ENCODE data around the gene IKZF1.

Gene IKZF1

DNA sequence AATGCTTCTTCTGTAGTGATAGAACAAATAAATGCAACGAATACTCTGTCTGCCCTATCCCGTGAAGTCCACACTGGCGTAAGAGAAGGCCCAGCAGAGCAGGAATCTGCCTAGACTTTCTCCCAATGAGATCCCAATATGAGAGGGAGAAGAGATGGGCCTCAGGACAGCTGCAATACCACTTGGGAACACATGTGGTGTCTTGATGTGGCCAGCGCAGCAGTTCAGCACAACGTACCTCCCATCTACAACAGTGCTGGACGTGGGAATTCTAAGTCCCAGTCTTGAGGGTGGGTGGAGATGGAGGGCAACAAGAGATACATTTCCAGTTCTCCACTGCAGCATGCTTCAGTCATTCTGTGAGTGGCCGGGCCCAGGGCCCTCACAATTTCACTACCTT, 99.9 kb downstream of the IKZF1 start:
- H3K9me3 ChIP-seq (ENCODE audit: insufficient read depth, low read length): no peaks in the 10 kb centered on the region
- no peaks in the 10 kb centered on the region for H3K36me3 ChIP-seq (ENCODE audit: insufficient read depth, insufficient read length, low read length)
- H3K27me3 ChIP-seq (ENCODE audit: insufficient read depth, insufficient read length): no peaks in the 10 kb centered on the region
- H3K9ac ChIP-seq (ENCODE audit: insufficient read length, low read depth): no peak overlapping the region
- no peak for TF ChIP-seq SUZ12 (IDR thresholded peaks at IDR 0.05; ENCODE audit: extremely low read depth, insufficient read depth, insufficient read length)
- TF ChIP-seq YY1 (IDR thresholded peaks at IDR 0.05; ENCODE audit: insufficient read depth, insufficient read length): no peak
- TF ChIP-seq ZNF274 (IDR thresholded peaks at IDR 0.05; ENCODE audit: low read depth, low read length): no peak
- no peak overlapping the region for H3K4me3 ChIP-seq (ENCODE audit: insufficient read length, low read depth)
- no peak for DNase-seq (ENCODE audit: low read depth, low spot score)
- H3K4me1 ChIP-seq (ENCODE audit: insufficient read depth, insufficient read length): no peaks in the 10 kb centered on the region

DNA sequence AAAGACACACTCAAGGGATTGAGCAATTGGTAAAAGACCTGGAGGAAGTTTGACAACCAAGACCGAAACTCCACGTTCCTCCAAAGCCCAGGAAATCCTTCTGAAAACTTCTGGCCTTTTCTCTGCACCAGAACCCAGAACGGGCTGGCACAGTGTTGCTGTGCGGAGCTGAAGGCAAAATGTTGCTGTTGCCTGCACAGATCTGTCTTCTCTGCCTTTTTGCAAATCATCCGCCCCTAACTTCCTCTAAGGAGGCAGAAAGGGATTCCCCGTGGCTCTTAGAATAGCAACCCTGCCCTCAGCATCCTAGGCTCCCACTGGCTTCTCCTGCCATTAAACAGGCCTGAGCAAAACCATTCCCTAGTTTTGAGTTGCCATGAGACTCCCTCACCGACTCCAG, 100.7 kb downstream of the IKZF1 start:
- H3K36me3 ChIP-seq (ENCODE audit: insufficient read depth, insufficient read length, low read length): no peaks in the 10 kb centered on the region
- TF ChIP-seq SUZ12 (IDR thresholded peaks at IDR 0.05; ENCODE audit: extremely low read depth, insufficient read depth, insufficient read length) (no peak), ZNF274 (IDR thresholded peaks at IDR 0.05; ENCODE audit: low read depth, low read length) (no peak), YY1 (IDR thresholded peaks at IDR 0.05; ENCODE audit: insufficient read depth, insufficient read length) (no peak)
- H3K9ac ChIP-seq (ENCODE audit: insufficient read length, low read depth): no peak overlapping the region
- no peak for DNase-seq (ENCODE audit: low read depth, low spot score)
- no peaks in the 10 kb centered on the region for H3K9me3 ChIP-seq (ENCODE audit: insufficient read depth, low read length)
- H3K4me1 ChIP-seq (ENCODE audit: insufficient read depth, insufficient read length): no peaks in the 10 kb centered on the region
- no peaks in the 10 kb centered on the region for H3K27me3 ChIP-seq (ENCODE audit: insufficient read depth, insufficient read length)
- H3K4me3 ChIP-seq (ENCODE audit: insufficient read length, low read depth): no peak overlapping the region

DNA sequence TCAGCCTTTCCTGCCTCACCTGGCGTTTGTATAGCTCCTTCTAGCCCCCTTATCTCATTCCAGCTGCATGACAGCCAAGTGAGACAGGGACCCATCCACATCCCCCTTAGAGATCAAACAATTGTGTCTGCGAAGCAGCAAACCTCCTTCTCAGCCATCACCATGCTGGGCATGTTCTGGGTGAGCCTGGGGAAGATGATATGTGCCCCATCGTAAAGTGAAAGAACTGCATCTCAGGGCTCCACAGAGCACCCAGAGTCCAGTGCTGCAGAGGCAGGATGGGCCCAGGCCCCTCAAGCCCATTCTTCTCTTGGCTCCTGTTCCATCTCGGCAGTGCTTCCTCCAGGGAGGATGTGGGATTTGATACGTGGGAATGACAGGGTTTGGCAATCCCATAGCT, 102.4 kb downstream of the IKZF1 start:
- H3K9ac ChIP-seq (ENCODE audit: insufficient read length, low read depth): no peak overlapping the region
- no peaks in the 10 kb centered on the region for H3K4me1 ChIP-seq (ENCODE audit: insufficient read depth, insufficient read length)
- TF ChIP-seq SUZ12 (IDR thresholded peaks at IDR 0.05; ENCODE audit: extremely low read depth, insufficient read depth, insufficient read length) (no peak), ZNF274 (IDR thresholded peaks at IDR 0.05; ENCODE audit: low read depth, low read length) (no peak), YY1 (IDR thresholded peaks at IDR 0.05; ENCODE audit: insufficient read depth, insufficient read length) (no peak)
- no peak overlapping the region for H3K4me3 ChIP-seq (ENCODE audit: insufficient read length, low read depth)
- H3K27me3 ChIP-seq (ENCODE audit: insufficient read depth, insufficient read length): no peaks in the 10 kb centered on the region
- no peak for DNase-seq (ENCODE audit: low read depth, low spot score)
- H3K36me3 ChIP-seq (ENCODE audit: insufficient read depth, insufficient read length, low read length): no peaks in the 10 kb centered on the region
- H3K9me3 ChIP-seq (ENCODE audit: insufficient read depth, low read length): no peaks in the 10 kb centered on the region

DNA sequence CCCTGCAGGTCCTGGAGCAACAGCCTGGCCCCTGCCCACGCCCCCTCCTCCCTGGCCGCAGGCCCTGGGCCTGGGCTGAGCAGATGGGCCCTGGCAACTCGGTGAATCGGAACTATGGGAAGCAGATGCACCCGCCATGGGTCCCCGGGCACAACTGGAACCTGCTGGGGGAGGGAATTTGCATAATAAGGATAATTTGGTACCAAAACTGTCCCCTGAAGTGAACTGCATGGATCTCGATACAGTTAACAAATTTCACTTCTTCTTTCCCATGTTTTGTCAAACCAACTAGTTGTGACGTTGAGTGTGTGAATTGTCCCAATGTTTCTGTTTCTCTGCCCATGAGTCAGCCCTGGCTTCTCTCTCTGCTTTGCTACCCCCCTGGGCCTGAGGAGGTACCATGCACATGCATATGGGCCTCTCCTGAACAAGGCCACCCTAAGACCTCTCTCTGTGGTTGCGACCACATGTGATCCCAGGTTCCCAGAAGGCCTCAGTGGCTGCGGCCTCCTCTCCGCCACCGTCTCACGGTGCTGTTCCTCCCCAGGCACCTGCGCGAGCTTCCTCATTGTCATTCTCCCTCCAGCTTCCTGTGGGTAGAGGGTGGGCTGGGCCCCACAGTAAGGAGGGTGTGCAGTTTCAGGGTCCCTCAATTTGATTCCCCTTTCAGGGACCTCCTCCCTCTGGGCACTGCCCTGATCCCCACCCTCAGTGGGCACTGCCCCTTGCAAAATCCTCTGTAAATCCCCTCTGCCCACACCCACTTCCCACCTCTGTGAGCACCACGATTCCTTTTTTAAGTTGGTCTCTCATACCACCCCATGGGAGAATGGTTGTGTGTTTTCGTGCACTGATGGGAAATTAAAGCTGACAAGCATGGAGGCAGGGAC, 105.6 kb downstream of the IKZF1 start:
- no peaks in the 10 kb centered on the region for H3K27me3 ChIP-seq (ENCODE audit: insufficient read depth, insufficient read length)
- no peak overlapping the region for H3K9ac ChIP-seq (ENCODE audit: insufficient read length, low read depth)
- no peak overlapping the region for H3K4me3 ChIP-seq (ENCODE audit: insufficient read length, low read depth)
- DNase-seq (ENCODE audit: low read depth, low spot score): no peak
- H3K9me3 ChIP-seq (ENCODE audit: insufficient read depth, low read length): no peaks in the 10 kb centered on the region
- TF ChIP-seq YY1 (IDR thresholded peaks at IDR 0.05; ENCODE audit: insufficient read depth, insufficient read length) (no peak), ZNF274 (IDR thresholded peaks at IDR 0.05; ENCODE audit: low read depth, low read length) (no peak), SUZ12 (IDR thresholded peaks at IDR 0.05; ENCODE audit: extremely low read depth, insufficient read depth, insufficient read length) (no peak)
- no peaks in the 10 kb centered on the region for H3K36me3 ChIP-seq (ENCODE audit: insufficient read depth, insufficient read length, low read length)
- no peaks in the 10 kb centered on the region for H3K4me1 ChIP-seq (ENCODE audit: insufficient read depth, insufficient read length)

DNA sequence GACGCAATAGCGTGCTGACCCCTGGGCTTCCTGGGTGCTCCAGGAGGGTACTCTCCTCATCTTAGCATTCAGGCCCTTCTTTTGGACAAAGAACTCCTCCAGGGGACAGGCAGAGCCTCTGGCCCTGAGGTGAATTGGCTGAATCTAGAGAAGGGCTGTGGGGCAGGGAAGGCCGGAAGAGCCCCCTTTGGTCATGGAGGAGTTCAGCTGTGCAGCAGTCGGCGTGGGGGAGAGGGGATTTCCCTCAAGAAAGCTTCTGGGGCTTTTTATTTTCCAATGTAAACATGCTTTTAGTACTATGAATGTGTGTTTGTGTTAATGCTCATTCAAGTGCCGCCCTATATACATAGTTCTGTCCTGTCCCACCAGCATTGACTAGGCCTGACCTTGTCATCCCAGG, 106.8 kb downstream of the IKZF1 start:
- H3K4me1 ChIP-seq (ENCODE audit: insufficient read depth, insufficient read length): no peaks in the 10 kb centered on the region
- H3K9me3 ChIP-seq (ENCODE audit: insufficient read depth, low read length): no peaks in the 10 kb centered on the region
- H3K27me3 ChIP-seq (ENCODE audit: insufficient read depth, insufficient read length): no peaks in the 10 kb centered on the region
- TF ChIP-seq YY1 (IDR thresholded peaks at IDR 0.05; ENCODE audit: insufficient read depth, insufficient read length) (no peak), SUZ12 (IDR thresholded peaks at IDR 0.05; ENCODE audit: extremely low read depth, insufficient read depth, insufficient read length) (no peak), ZNF274 (IDR thresholded peaks at IDR 0.05; ENCODE audit: low read depth, low read length) (no peak)
- DNase-seq (ENCODE audit: low read depth, low spot score): no peak
- no peak overlapping the region for H3K4me3 ChIP-seq (ENCODE audit: insufficient read length, low read depth)
- no peak overlapping the region for H3K9ac ChIP-seq (ENCODE audit: insufficient read length, low read depth)
- H3K36me3 ChIP-seq (ENCODE audit: insufficient read depth, insufficient read length, low read length): no peaks in the 10 kb centered on the region

DNA sequence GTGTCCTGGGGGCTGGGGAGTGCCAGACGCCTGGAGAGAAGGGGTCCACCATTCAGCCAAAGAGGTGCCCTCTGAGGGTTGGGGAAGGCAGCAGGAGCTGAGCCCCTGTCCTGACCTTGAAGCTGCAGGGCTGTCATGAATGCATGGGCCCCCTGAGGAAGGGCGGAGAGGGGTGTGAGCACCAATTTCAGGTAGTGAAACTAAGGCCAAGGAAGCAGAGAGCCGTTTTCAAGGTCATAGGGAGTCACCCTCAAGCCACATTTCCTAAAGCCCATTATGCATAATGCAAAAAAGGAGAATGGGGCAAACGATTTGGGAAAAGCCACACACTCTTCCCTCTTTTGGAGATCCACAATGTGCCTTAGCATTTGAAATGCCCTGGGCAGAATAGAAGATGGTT, 108.5 kb downstream of the IKZF1 start:
- no peaks in the 10 kb centered on the region for H3K4me1 ChIP-seq (ENCODE audit: insufficient read depth, insufficient read length)
- H3K4me3 ChIP-seq (ENCODE audit: insufficient read length, low read depth): no peak overlapping the region
- H3K9ac ChIP-seq (ENCODE audit: insufficient read length, low read depth): no peak overlapping the region
- H3K9me3 ChIP-seq (ENCODE audit: insufficient read depth, low read length): no peaks in the 10 kb centered on the region
- TF ChIP-seq ZNF274 (IDR thresholded peaks at IDR 0.05; ENCODE audit: low read depth, low read length): no peak
- TF ChIP-seq YY1 (IDR thresholded peaks at IDR 0.05; ENCODE audit: insufficient read depth, insufficient read length): no peak
- TF ChIP-seq SUZ12 (IDR thresholded peaks at IDR 0.05; ENCODE audit: extremely low read depth, insufficient read depth, insufficient read length): no peak
- DNase-seq (ENCODE audit: low read depth, low spot score): no peak
- H3K36me3 ChIP-seq (ENCODE audit: insufficient read depth, insufficient read length, low read length): no peaks in the 10 kb centered on the region
- no peaks in the 10 kb centered on the region for H3K27me3 ChIP-seq (ENCODE audit: insufficient read depth, insufficient read length)

DNA sequence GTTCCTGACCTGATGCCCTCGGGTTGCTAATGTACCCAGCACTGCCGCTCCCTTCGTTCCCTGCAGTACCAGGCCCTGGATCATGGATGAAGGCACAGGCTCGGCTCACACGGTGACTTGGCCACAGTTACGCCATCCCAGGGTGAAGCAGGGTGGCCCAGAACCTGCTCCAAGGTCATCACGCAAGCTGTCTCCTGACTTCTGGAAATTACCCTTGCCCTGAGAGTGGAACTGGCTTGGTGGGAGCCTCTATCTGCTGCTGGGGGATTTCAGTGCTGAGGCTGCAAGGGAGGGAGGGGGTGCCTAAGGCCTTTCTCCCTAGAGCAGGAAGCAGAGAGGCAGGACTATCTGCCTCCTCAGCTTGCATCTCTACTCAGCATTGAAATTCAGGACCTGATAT, 109.0 kb downstream of the IKZF1 start:
- Histone ChIP-seq H3K9me3 (ENCODE audit: insufficient read depth, low read length) (no peaks in the 10 kb centered on the region), H3K4me3 (ENCODE audit: insufficient read length, low read depth) (no peak overlapping the region), H3K9ac (ENCODE audit: insufficient read length, low read depth) (no peak overlapping the region), H3K36me3 (ENCODE audit: insufficient read depth, insufficient read length, low read length) (no peaks in the 10 kb centered on the region), H3K27me3 (ENCODE audit: insufficient read depth, insufficient read length) (no peaks in the 10 kb centered on the region), H3K4me1 (ENCODE audit: insufficient read depth, insufficient read length) (peaks cover 2% of the 10 kb centered on the region)
- no peak for DNase-seq (ENCODE audit: low read depth, low spot score)
- TF ChIP-seq YY1 (IDR thresholded peaks at IDR 0.05; ENCODE audit: insufficient read depth, insufficient read length) (no peak), ZNF274 (IDR thresholded peaks at IDR 0.05; ENCODE audit: low read depth, low read length) (no peak), SUZ12 (IDR thresholded peaks at IDR 0.05; ENCODE audit: extremely low read depth, insufficient read depth, insufficient read length) (no peak)
